AG04449 (cell line): Measurements from ENCODE around the gene WBP1L.

Experiments used
- CTCF ChIA-PET: fragments of 350-600 bp; formaldehyde crosslinking; extraction: SDS; loops from one replicate; lab custom pipeline; 2021; ENCODE audit warnings: antibody characterized with exemption; lab: Yijun Ruan, JAX
- POLR2A ChIA-PET: fragments of 400-600, 350-600 bp; formaldehyde crosslinking; extraction: SDS; loops from one replicate; lab custom pipeline; 2020; ENCODE audit warnings: antibody characterized with exemption, inconsistent platforms; lab: Yijun Ruan, JAX
- DNase-seq: peaks from one replicate; pipeline ENCODE4 v3.0.0-alpha.2; 2010; ENCODE audit warnings: low read depth, low spot score
- H3K4me3 ChIP-seq: 2 replicates; pipeline ENCODE4 v1.5.1; 2011; ENCODE audit warnings: low read depth, mild to moderate bottlenecking, control low read depth, low read length
- CTCF ChIP-seq: IDR thresholded peaks from one replicate; pipeline ENCODE4 v1.5.1; 2011; ENCODE audit warnings: mild to moderate bottlenecking, moderate library complexity, low read length, control low read depth, inconsistent platforms; ENCODE audit not compliant: insufficient read depth; ENCODE audit errors: missing control alignments

WBP1L gene

GRCh38 chr10:102776779-102777456 is 33.2 kb downstream of the WBP1L start:
- TF ChIP-seq CTCF = no peak
- CTCF ChIA-PET = interaction anchor here (0.7 to 4.5 kb wide), 7 partner anchors 9 to 708 kb away, joined by 3 to 28 read pairs (median 8); no protein-coding TSS in a partner anchor
- POLR2A ChIA-PET = interaction anchor here (0.6 to 3.6 kb wide), 6 partner anchors 13 to 57 kb away, joined by 3 to 29 read pairs (median 4); partner anchors contain the start of gene WBP1L
- DNase-seq = peak; percentile 93
- H3K4me3 ChIP-seq = peak overlapping the region; percentile 51

GRCh38 chr10:102777711-102778453 is 34.1 kb downstream of the WBP1L start:
- DNase-seq = no peak
- POLR2A ChIA-PET = interaction anchor here (0.6 to 3.6 kb wide), 4 partner anchors 14 to 58 kb away, joined by 3 to 29 read pairs (median 10); no protein-coding TSS in a partner anchor

GRCh38 chr10:102778781-102779180 is 35.0 kb downstream of the WBP1L start:
- ChIA-PET CTCF (interaction anchor here (0.9 to 3.8 kb wide), 2 partner anchors 7 to 28 kb away, joined by 4 to 14 read pairs; no protein-coding TSS in a partner anchor), POLR2A (no interaction called here)
- DNase-seq = no peak
- TF ChIP-seq CTCF = no peak
- no peak overlapping the region for H3K4me3 ChIP-seq

More at GRCh38 chr10:102777711-102778453, 34.1 kb downstream of the WBP1L start:
- TF ChIP-seq CTCF = no peak
- H3K4me3 ChIP-seq = no peak overlapping the region
- CTCF ChIA-PET = interaction anchor here (0.9 to 4.5 kb wide), 5 partner anchors 8 to 58 kb away, joined by 3 to 28 read pairs (median 8); no protein-coding TSS in a partner anchor

GRCh38 chr10:102779680-102780526 is 36.2 kb downstream of the WBP1L start:
- POLR2A ChIA-PET = no interaction called here
- CTCF ChIA-PET = interaction anchor here (0.9 to 1.3 kb wide), 2 partner anchors 9 to 27 kb away, joined by 3 to 4 read pairs; no protein-coding TSS in a partner anchor

GRCh38 chr10:102780527-102780808 is 36.7 kb downstream of the WBP1L start:
- H3K4me3 ChIP-seq = no peak overlapping the region
- no peak for TF ChIP-seq CTCF
- CTCF ChIA-PET = interaction anchor here (1.3 kb wide), 1 partner anchor 10 kb away, joined by 3 read pairs; no protein-coding TSS in a partner anchor
- POLR2A ChIA-PET = no interaction called here
- no peak for DNase-seq

More at GRCh38 chr10:102779680-102780526, 36.2 kb downstream of the WBP1L start:
- no peak overlapping the region for H3K4me3 ChIP-seq
- no peak for DNase-seq
- no peak for TF ChIP-seq CTCF
